ENCODE data around the gene VMO1. TPM values are rescaled to one million over a fixed set of nuclear protein-coding genes. Genes with fewer than 3 reads are reported as not detected.
"Not testable (repeated sequence)": the region's sequence is repeated elsewhere in the genome, so short reads cannot be mapped to it uniquely, and the experiment has no call there.

Gene VMO1
- total RNA-seq (2022), result 0.59 TPM in 1 of 2 replicates, not detected in the other
- Bru-seq, nascent RNA, result percentile 25 among the genes with signal in this experiment
- BruChase-seq, experiment 1, labeled RNA remaining after a 6-hour chase, result not detected
- BruChase-seq, experiment 2, labeled RNA remaining after a 2-hour chase, result percentile 28 among the genes with signal in this experiment
- long read RNA-seq, result 0 reads

- no peaks in the 10 kb centered on the region for H3K27me3 Mint-ChIP-seq (ENCODE audit: unreplicated experiment)
Measured at GRCh38 chr17:4786106-4786511, at the start of gene VMO1. TSS of gene VMO1 (minus strand) at chr17:4786364. CDS start at chr17:4786352, 12 bp downstream.

GRCh38 chr17:4834681-4835020 lies 48.5 kb upstream of the VMO1 start:
- no TSS peak for BruUV-seq (replicated peaks)
- intact Hi-C loops (cut with micrococcal nuclease; ENCODE audit: unreplicated experiment), result loop anchor here (1.0 kb wide), 1 partner anchor 14 kb away; no protein-coding TSS in a partner anchor
- no peak for TF ChIP-seq CTCF (IDR thresholded peaks at IDR 0.05; ENCODE audit: unreplicated experiment)
- Mint-ChIP-seq H3K4me3 (ENCODE audit: low read depth, unreplicated experiment) (peak overlapping the region; percentile 93), H3K4me1 (ENCODE audit: low read depth, unreplicated experiment) (peaks cover 28% of the 10 kb centered on the region), H3K9me3 (ENCODE audit: low read depth, unreplicated experiment) (no peaks in the 10 kb centered on the region), H3K27ac (ENCODE audit: unreplicated experiment) (peak overlapping the region; percentile 88), H3K27me3 (ENCODE audit: unreplicated experiment) (no peaks in the 10 kb centered on the region), H3K36me3 (ENCODE audit: insufficient read depth, unreplicated experiment) (peaks cover 25% of the 10 kb centered on the region)
- CTCF ChIA-PET, result interaction anchor here (0.8 kb wide), 1 partner anchor 44 kb away, joined by 4 read pairs; no protein-coding TSS in a partner anchor
- peak; percentile 12 for DNase-seq

More at GRCh38 chr17:4786106-4786511, at the start of gene VMO1:
- Mint-ChIP-seq H3K4me1 (ENCODE audit: low read depth, unreplicated experiment) (peaks cover 16% of the 10 kb centered on the region), H3K4me3 (ENCODE audit: low read depth, unreplicated experiment) (peak within 1 kb of the TSS; percentile 87), H3K36me3 (ENCODE audit: insufficient read depth, unreplicated experiment) (peaks cover 30% of the 10 kb centered on the region), H3K27ac (ENCODE audit: unreplicated experiment) (no peak within 1 kb of the TSS), H3K9me3 (ENCODE audit: low read depth, unreplicated experiment) (no peaks in the 10 kb centered on the region)
- TF ChIP-seq CTCF (IDR thresholded peaks at IDR 0.05; ENCODE audit: unreplicated experiment), result no peak
- intact Hi-C loops (cut with micrococcal nuclease; ENCODE audit: unreplicated experiment), result loop anchor here (5.0 kb wide), 1 partner anchor 116 kb away; the partner anchor contains the start of gene CHRNE
- CTCF ChIA-PET, result no interaction called here
- BruUV-seq (replicated peaks), result no TSS peak
- no peak for DNase-seq

- no peak for TF ChIP-seq CTCF (IDR thresholded peaks at IDR 0.05; ENCODE audit: unreplicated experiment)
- CTCF ChIA-PET, result interaction anchor here (0.8 kb wide), 1 partner anchor 44 kb away, joined by 4 read pairs; no protein-coding TSS in a partner anchor
- TSS peak; percentile 51 for BruUV-seq (replicated peaks)
- peaks cover 25% of the 10 kb centered on the region for H3K36me3 Mint-ChIP-seq (ENCODE audit: insufficient read depth, unreplicated experiment)
- peak; percentile 13 for DNase-seq
- H3K27ac Mint-ChIP-seq (ENCODE audit: unreplicated experiment), result peak overlapping the region; percentile 88
- H3K4me3 Mint-ChIP-seq (ENCODE audit: low read depth, unreplicated experiment), result peak overlapping the region; percentile 93
- no peaks in the 10 kb centered on the region for H3K9me3 Mint-ChIP-seq (ENCODE audit: low read depth, unreplicated experiment)
- H3K4me1 Mint-ChIP-seq (ENCODE audit: low read depth, unreplicated experiment), result peaks cover 23% of the 10 kb centered on the region
- intact Hi-C loops (cut with micrococcal nuclease; ENCODE audit: unreplicated experiment), result no loop called here
- no peaks in the 10 kb centered on the region for H3K27me3 Mint-ChIP-seq (ENCODE audit: unreplicated experiment)
Measured at GRCh38 chr17:4833941-4834680, 47.9 kb upstream of the VMO1 start.

GRCh38 chr17:4833178-4833940 lies 47.2 kb upstream of the VMO1 start, which contains the start of gene MINK1:
TSS of gene MINK1 (plus strand) at chr17:4833340. CDS start at chr17:4833584, 244 bp downstream.
- DNase-seq, result peak; percentile 85
- Mint-ChIP-seq H3K9me3 (ENCODE audit: low read depth, unreplicated experiment) (no peaks in the 10 kb centered on the region), H3K36me3 (ENCODE audit: insufficient read depth, unreplicated experiment) (peaks cover 25% of the 10 kb centered on the region), H3K27me3 (ENCODE audit: unreplicated experiment) (no peaks in the 10 kb centered on the region), H3K27ac (ENCODE audit: unreplicated experiment) (peak within 1 kb of the TSS; percentile 98), H3K4me3 (ENCODE audit: low read depth, unreplicated experiment) (peak within 1 kb of the TSS; percentile 93), H3K4me1 (ENCODE audit: low read depth, unreplicated experiment) (peaks cover 30% of the 10 kb centered on the region)
- BruUV-seq (replicated peaks), result no TSS peak
- CTCF ChIA-PET, result no interaction called here
- intact Hi-C loops (cut with micrococcal nuclease; ENCODE audit: unreplicated experiment), result no loop called here
- no peak for TF ChIP-seq CTCF (IDR thresholded peaks at IDR 0.05; ENCODE audit: unreplicated experiment)

- Mint-ChIP-seq H3K4me1 (ENCODE audit: low read depth, unreplicated experiment) (peaks cover 31% of the 10 kb centered on the region), H3K27ac (ENCODE audit: unreplicated experiment) (peak overlapping the region; percentile 98), H3K36me3 (ENCODE audit: insufficient read depth, unreplicated experiment) (peaks cover 25% of the 10 kb centered on the region), H3K4me3 (ENCODE audit: low read depth, unreplicated experiment) (peak overlapping the region; percentile 93)
- H3K27me3 Mint-ChIP-seq (ENCODE audit: unreplicated experiment); H3K9me3 Mint-ChIP-seq (ENCODE audit: low read depth, unreplicated experiment); CTCF ChIA-PET; intact Hi-C loops (cut with micrococcal nuclease; ENCODE audit: unreplicated experiment); BruUV-seq (replicated peaks); DNase-seq: not testable (repeated sequence)
Measured at GRCh38 chr17:4832829-4833177, 46.6 kb upstream of the VMO1 start.
